ENCODE data around the gene AFF3.

The AFF3 gene

DNA sequence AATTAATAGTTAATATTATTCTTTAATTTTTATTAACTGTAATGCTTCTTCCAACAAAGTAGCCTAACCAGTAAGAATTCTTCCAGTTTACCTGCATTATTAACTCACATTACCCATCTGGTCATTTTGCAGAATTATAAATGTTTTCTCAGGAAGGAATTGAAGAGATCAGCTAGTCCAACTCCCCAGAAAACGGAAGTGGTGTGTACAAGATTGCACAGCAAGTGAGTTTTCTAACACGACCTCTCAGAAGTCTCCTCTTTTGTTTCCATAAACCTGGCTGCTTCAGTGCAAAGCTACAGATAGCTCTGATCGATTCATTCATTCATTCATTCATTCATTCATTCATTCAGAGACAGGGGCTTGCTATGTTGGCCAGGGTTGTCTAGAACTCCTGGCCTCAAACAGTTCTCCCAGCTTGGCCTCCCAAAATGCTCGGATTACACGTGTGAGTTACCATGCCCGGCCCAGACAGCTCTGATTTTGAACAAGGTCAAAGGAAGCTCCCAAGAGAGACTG, 523.8 kb downstream of the AFF3 start:
- DNase-seq: no peak

DNA sequence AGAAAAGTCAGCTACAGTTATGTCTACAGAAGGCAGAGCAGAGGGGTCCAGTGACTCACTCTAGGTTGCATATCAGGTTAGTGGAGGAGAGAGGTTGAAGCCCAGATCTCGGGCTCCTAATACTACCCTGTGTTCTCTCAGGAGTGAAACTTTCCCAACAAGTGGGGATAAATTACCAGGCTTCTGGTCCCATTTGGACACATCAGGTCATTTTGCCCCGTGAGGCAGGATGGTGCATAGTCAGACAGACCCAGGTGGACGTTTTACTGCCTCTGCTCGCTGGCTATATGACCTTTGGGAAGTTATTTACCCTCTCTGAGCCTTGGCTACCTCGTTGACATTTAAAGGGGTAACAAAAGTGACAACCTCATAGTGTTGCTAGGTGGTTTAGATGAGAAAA, 524.6 kb downstream of the AFF3 start:
- no peak for DNase-seq

DNA sequence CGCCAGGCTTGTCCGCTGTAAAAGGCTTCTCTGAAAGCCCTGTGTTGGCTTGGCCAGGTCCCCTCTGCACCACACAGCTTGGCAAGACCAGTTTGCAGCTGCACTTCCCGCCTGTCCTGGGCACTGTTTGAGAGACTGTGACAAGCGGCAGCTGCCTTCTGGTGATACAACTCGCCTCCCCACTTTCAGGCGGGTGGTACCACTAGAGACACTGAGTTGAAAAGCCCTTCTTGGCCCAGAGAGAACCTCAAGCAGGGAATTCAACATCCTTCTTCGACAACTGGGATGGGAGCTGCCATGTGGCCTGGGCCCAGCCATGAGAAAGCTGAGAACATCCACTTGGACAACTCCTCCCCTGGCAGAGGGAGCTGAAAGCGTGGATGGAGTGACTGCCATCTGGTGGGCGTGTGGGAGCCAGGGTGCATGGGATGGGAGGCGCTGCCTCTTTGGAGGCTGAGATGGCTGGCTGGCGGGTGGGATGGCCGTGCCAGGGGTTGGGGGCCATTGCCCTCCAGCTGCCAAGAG, 527.1 kb downstream of the AFF3 start:
- no peak for DNase-seq

DNA sequence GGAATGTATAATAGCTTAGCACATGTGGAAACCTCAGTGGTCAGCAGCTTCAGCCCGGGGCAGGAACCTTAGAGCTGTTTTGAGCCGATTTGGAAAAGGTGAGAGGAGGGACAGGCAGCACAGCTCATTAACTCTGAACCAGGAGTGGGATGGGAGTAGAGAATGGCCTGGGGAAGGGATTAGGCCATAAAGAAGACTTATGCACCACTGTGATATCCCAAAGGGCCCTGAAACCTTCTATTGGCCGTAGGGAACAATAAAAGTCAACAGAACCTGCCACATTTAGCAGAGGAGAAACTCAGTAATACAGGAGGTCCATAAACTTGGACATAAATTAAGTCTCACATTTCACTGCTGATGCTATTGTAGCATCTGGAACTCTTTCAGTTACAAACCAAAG, 528.4 kb downstream of the AFF3 start:
- no peak for DNase-seq

DNA sequence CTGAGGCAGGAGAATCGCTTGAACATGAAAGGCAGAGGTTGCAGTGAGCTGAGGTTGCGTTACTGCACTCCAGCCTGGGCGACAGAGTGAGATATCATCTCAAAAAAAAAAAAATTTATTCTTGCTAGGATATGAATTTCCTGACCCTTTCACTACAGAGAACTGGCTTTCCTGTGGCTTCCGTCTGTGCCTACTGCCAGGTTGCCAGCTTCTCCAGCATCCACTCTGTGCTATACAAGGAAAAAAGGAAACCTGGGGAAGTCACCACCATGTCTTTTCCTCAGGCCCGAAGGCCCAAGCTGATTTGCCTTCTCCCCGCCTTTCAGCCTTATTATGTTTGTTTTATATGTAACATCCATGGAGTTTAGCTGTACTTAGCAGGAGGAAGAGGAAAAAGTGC, 530.6 kb downstream of the AFF3 start:
- no peak for DNase-seq

DNA sequence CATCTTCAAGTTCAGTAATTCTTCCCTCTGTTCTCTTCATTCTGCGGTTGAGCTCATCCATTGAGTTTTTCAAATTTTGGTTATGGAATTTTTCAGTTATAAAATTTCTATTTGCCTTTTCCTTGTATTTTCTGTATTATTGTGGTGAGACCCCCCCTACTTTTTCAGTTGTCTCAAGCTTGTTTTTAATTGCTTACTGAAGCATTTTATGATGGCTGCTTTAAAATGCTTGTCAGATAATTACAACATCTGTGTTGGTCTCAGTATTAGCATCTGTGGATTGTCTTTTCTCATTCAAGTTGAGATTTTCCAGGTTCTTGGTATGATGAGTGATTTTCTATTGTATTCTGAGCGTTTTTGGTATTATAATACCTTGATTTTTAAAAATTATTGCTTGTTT, 531.4 kb downstream of the AFF3 start:
- DNase-seq: no peak

DNA sequence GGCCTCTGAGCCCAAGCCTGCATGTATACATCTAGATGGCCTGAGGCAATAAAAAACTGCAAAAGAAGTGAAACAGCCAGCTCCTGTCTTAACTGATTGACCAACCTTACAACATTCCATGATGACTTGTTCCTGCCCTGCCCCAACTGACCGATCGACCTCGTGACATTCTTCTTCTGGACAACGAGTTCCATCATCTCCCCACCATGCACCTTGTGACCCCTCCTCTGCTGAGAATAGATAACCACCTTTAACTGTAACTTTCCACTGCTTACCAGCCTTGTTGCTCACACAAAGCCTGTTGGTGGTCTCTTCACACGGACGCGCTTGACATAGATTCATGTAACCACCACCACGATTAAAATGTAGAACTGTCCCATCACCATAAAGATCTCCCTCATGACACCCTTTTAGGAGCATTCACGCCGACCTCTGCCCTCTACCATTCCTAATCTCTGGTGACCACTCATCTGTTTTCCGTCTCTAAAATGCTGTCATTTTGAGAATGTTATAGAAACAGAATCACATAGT, 532.5 kb downstream of the AFF3 start:
- no peak for DNase-seq

DNA sequence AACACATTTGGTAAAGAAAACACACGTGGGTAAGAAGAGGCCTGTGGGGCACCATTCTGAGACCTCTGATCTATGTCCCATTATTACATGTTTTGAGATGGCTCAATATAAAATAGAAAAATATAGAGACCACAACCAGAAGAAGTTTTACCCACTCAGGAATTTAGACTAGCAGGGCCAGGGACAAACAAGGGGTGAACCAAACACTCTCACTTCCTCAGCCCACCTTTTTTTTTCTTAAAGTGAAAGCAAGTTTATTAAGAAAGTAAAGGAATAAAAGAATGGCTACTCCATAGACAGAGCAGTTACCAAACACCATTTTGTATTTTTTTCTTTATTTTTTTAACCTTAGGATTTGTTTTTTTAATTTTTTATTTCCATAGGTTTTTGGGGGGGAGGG, 533.5 kb downstream of the AFF3 start:
- DNase-seq: no peak

DNA sequence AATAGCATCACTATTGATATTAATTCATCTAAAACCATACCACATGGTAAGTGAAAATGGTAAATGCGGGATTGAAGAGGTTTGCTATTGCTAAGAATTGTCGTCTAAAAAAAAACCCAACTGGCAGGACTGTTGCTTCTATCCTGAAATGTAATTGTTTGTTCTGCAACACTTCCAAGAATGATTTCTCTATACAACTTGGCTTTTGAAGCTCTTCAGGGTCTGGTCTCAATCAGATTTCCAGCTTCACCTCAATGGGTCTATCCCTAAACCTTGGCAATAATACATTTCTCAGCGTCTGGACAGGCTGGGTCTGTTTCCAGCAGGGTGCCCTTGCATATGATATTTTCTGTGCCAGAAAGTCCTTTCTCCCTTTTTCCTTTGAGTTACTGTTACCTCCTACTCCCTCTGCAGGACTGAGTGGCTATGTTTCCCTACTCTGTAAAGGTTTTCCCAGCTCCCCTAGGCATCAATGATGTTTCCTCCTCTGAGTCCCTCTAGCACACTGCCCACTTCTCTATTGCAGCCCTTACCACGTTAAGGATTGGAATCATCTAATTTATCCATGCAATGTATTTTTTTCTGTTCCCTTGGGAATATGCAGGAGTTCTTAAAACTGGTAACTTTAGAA, 534.4 kb downstream of the AFF3 start:
- DNase-seq: no peak

DNA sequence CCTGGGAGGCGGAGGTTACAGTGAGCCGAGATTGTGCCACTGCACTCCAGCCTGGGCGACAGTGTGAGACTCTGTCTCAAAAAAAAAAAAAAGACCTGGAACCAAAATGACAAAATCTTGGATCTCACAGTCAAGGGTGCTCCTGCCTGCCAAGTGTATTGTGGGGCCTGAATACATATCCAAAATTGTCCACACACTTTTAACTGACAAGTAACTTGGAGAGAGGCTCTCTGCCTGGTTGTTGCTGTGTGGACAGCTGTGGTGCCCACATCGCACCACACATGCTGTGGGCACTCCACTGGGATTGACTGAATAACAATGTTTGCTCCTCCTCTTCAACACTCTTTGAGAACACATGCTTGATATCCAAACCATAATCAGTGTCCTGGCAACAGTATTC, 534.9 kb downstream of the AFF3 start:
- DNase-seq: no peak

DNA sequence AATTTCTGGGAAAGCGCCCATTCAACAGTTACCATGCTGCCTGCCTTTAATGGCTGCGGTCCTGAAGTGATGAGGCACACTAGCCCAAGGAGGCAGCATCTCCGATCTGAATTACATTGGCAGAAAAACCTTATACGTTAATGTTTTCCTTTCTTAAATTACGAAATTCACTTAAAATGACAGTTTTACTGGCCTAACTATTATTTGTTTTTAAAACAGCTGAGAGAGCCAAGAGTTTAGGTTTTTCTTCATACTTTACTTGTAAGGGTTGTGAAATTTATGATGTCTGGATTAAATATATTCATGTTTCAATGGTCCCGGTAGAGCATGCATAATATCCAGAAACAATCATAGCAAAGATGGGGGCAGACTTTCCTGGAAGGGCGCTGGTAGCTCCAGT, 537.4 kb downstream of the AFF3 start:
- no peak for DNase-seq

DNA sequence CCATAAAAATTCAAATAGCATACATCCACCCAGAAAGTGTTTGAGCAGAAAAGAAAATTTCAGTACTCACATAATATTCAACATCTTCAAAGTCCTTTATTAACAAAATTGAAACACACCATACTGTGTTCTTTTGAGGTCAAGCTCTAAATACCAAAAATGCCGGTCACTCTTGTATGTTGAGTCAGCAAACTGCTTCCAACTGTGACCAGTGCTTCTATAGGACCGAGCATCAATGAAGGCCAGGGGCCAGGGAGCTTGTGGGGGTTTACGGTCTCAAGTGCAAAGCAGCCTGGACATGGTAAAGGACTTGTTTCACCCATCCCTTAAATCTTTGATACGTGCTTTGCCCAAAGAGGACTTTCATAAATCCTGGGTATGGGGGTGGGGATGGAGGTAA, 539.9 kb downstream of the AFF3 start:
- no peak for DNase-seq

DNA sequence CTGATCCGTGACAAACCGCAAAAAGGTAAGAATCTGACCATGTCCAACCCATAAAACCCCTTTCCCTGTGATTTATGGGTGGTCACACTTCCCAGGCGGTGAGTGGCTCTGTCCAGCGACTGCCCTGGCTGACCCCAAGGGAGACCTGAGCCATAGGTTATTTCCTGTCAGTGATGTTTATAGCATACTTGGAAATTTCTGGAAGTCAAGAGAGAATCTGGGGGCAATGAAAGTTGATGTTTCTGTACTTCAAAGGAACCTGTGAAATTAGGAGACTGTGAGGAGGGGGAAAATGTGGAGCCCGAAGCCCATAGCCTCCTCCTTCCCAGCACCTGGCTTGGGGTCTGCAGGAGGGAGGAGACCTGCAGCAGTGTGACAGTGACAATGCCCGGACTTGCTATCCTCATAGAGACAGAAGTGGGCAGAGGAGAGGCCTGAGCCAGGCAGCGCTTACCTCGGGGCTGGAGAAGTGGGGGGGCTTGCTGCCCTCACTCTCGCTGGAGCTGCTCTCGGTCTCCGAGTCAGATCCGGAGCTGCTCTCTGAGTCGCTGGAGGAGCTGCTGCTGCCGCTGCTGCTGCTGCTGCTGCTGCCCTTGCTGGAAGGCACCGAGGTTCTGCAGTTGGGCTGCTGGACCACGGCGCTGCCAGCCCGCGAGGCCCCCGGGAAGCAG, 541.3 kb downstream of the AFF3 start:
- no peak for DNase-seq

DNA sequence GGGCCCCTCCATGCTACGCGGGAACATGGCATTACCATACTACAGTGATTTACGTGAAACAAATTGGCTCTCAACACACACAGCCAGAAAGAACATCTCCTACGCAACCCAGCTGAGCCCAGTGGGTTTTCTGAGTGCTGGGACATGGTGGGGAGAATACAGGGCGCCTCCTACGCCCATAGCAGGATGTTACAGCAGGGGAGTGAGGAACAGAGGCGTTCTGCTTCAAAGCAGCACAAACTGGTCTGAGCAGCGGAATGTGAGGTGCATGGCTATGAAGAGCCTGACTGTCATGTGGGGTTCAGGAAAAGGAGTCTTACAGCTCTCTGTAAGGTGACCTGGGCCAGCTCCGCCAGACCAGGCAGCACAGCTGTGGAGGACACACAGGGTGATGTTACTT, 543.9 kb downstream of the AFF3 start:
- no peak for DNase-seq

DNA sequence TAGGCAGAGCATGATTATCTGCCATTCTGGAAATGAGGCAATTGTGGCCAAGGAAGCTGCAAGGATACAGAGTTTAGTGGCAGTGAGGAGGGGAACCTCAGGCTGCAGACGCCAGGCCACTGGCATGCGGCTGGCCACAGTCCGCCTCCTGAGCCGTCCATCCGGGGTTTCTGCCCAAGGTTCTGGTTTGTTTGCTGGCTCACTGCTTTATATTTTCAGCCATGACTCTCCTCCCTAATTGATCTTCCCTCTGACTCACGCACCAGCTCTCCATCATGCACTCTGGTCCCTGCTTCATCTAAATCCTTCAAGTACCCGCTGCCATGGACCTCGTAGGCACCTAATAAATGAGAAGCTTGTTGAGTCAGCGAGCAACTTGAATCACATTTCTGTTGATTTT, 544.8 kb downstream of the AFF3 start:
- DNase-seq: no peak

DNA sequence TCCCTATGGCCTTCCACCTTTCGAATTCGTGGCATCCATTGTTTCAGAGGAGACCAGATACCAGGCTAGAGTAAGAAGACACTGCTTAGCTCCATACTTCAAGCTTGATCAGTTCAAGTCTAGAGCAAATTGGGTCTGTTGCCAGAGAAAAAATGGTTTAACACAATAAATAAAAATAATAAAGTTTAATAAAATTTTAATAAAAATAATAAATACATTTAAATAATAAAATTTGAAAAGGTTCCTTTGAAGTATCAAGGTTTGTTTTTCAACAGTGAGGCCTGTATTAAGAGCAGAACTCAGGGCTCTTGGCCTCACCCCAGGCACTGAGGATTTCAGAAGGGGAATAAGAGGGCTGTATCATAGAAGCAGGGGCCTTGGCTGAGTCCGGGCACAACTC, 547.0 kb downstream of the AFF3 start:
- DNase-seq: no peak

DNA sequence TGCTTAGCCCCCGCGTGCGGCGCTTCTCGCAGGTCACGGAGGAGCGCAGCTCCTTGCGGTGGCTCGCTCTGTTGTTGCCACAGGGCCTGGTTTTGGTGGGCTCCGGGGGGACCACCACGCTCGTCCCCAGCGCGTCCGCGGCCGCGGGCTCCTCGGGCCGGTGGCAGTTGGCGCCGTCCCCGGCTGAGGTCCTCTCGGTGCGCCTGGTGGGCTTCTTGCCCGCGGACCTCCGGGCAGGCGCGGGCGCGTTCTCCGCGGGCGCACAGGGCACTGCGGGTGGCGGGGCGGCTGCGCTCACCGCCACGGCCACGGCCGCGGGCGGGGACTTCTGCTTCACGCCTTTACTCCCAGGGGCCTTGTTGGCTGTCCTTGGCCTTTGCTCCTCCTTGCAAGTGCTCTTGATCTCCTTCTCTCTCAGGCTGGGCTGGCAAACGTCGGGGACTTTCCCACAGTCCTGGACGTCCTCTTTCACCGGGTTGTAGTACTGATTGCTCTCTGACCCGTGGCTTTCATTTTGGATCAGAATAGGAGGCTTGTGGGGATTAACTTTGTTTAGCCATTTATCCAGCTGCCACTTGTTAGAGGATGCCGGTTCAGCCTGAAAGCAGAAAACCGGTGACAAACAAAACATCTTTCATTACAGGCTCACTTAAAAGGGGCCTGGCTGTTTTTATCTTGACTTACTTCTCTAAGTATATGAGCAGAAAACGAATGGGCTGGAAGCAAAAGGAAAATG, 548.5 kb downstream of the AFF3 start:
- no peak for DNase-seq

DNA sequence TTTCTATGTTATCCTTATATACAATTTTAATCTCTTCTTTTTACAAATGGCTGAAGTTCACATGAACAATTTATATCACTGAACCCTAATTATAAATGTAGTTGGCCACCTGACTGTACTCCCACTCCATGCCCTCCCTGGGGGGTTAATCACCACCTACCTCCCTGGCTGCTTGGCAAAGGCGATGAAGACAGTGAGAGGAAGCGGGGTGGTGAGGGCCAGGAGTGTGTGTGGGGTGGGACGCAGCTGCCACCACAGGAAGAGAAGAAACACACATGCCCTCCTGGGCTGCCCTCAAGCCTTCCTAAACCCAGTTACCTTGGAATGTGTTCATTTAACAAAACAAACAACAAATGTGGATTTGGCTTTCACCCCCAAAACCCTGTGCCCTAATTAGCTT, 565.6 kb downstream of the AFF3 start:
- no peak for DNase-seq

DNA sequence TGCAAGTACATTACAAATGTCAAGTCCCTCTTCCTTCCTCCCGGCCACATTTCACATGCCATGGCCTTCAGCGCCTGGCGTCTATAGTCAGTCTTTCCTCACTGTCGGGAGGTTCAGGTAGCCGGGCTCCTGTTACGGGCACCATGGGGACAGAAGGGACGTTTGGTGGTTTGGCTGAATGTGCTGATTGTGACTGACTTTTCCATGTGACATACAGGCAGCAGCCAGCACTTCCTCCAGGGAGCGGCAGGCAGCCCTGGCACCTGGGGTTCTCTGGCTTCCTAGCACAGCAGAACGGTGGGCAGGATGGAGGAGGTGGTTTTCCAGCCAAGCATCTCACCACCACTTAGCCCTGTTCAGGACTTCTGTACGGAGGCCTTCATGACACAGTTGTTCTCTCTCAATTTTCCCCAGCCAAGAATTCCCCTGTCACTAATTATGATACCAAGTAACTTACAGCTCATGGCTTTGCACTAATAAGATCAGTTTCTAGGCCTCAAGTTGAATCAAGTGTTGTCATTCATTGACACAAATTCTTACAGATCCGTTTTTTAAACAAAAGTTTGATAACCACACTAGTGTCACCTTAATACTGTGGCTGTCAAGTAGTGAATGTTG, 568.6 kb downstream of the AFF3 start:
- no peak for DNase-seq

DNA sequence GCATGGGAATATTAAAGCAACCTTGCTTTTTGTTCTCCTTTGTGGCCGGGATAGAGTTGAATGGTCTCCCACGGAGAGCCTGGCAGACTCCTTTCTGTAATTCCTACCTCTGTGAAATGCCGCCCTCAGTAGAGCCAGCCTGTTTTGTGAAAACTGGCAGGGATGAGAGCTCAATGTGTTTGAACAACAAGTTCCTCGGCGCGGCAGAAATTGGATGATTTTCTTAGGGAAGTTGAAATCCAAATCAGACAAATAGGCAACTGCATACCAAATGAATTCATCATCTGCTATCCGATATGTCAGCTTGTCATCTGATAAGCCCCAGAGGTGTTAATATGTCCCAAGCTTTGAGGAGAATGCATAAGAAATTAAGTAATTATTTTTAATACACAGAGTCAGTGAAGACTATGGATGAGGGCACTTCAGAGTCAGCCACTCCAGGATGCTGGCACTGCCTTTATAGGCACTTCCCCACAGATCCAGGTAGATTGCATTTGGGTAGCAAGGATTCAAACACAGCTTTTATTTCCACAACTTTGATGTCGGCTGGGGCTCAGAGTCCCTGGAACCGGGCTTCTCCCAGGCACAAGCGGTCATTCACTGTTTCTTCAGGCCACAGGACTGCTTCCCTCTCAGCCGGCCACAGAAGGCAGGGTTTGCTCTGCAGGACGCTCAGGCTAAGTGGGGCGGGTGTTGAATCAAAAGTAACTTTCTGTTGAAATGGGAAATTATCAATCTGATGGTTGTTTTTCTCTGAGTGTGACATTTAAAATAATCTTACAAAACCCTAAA, 569.8 kb downstream of the AFF3 start:
- DNase-seq: no peak

DNA sequence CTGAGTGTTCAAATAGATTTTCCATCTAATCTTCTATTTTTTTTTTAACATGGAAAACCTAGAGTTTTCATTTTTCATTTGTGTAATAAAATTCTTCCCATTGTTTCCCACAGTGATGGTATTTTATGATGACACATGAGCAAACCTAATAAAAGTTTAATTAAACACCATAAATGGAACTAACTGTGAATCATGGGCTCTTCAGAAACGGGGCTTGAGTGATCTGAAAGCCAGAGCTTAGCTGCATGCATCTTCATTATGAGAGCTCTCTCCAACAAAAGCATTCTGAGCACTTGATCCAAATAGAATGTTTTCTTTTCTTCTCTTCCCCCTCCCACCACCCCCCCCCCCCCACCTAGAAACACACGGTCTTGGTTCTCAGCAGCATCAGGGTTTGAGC, 570.4 kb downstream of the AFF3 start:
- DNase-seq: no peak

DNA sequence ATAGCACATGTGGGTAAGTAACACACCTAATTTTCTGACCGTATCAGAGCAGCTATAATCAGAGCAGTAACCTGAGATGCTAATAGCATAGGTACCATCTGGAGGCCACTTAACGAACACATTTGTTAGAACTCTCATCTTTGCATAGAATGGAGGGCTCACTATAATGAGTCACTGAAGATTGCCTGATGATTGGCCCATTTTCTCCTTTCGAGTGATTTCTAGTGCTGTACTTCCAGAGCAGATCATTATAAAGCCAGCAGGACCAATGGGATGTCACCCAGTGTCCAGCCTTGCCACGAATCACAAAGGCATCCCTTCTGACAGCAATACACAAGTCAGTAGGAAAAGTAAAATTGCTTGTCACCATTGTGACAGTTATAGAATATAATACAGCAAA, 570.9 kb downstream of the AFF3 start:
- peak; percentile 58 for DNase-seq

All from NCI-H1417 treated with DMSO at 0.1 percent for 48 hours (cell line).